ENCODE results near the gene ERBB4. TPM values are rescaled to one million over a fixed set of nuclear protein-coding genes. Genes with fewer than 3 reads are reported as not detected.

Gene ERBB4
- total RNA-seq, 1 experiment from 2014 or later: 0.04 TPM

DNA sequence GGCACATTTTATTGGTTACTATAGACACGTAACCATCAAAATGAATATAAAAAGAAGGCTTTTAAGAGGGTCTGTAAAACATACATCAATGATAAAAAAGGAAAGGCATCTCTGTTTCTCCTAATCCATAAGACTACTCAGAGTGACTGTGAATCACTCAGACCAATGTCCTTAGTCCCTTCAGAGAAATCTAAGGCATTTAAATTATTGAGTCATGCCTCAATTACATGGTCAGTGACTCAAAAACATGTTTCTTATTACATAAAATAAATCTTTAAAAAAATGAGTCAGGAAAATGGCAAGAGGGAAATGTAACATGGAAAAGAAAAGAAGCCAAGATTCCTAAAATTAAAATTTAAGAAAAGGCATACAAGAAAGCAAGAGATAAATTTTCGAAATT is 146.6 kb downstream of the ERBB4 start:
- WGBS (ENCODE audit: extremely low coverage, insufficient read length, low lambda C conversion rate): no CpG with 5 or more reads among the region's 2 CpGs
- no peak overlapping the region for H3K4me3 Mint-ChIP-seq

More for the DNA sequence above, 146.6 kb downstream of the ERBB4 start:
- no peaks in the 10 kb centered on the region for H3K79me1 ChIP-seq (ENCODE audit: insufficient read depth, low read depth, low read length, poor library complexity, severe bottlenecking)
- H3K23me2 ChIP-seq (ENCODE audit: insufficient read length, low read depth, low read length, poor library complexity, severe bottlenecking): no peaks in the 10 kb centered on the region
- no peak overlapping the region for H2BK12ac ChIP-seq (ENCODE audit: insufficient read length, low read depth, low read length)
- Mint-ChIP-seq H3K36me3 (ENCODE audit: insufficient read depth in 1 of 3, low read depth in 3 of 3) (no peaks in the 10 kb centered on the region), H3K4me1 (no peaks in the 10 kb centered on the region), H3K27me3 (ENCODE audit: low read depth) (no peaks in the 10 kb centered on the region), H3K27ac (no peak overlapping the region), H3K9me3 (no peaks in the 10 kb centered on the region)
- H3K9ac ChIP-seq (ENCODE audit: extremely low read depth, insufficient read length, low read length): no peak overlapping the region
- H3K4me2 ChIP-seq (ENCODE audit: insufficient read depth, insufficient read length, low read length): no peak overlapping the region
- no peak overlapping the region for H2BK5ac ChIP-seq (ENCODE audit: insufficient read length, low read length)
- no peaks in the 10 kb centered on the region for H3K79me2 ChIP-seq (ENCODE audit: insufficient read depth, low read length)
- H4K91ac ChIP-seq (ENCODE audit: insufficient read length, low read depth, low read length): no peak overlapping the region
- H2AK5ac ChIP-seq (ENCODE audit: insufficient read length, low read length): no peak overlapping the region
- no peak for DNase-seq
- H2BK120ac ChIP-seq (ENCODE audit: low read depth, low read length, poor library complexity, severe bottlenecking): no peak overlapping the region
- H2AFZ ChIP-seq (ENCODE audit: low read length): no peak overlapping the region
- H3K18ac ChIP-seq (ENCODE audit: insufficient read length, low read depth, low read length): no peak overlapping the region
- H2BK20ac ChIP-seq (ENCODE audit: low read depth, low read length, poor library complexity, severe bottlenecking): no peak overlapping the region
- H3K4ac ChIP-seq (ENCODE audit: low read depth, low read length): no peak overlapping the region
- H3T11ph ChIP-seq (ENCODE audit: low read length): no peak overlapping the region
- no peak overlapping the region for H3K56ac ChIP-seq (ENCODE audit: insufficient read length, low read depth, low read length)
- no peak overlapping the region for H4K8ac ChIP-seq (replicated peaks; ENCODE audit: insufficient read length, low read depth, low read length)
- no peak overlapping the region for H3K27ac ChIP-seq (ENCODE audit: insufficient read length, low read depth, low read length)
- H3K4me1 ChIP-seq (ENCODE audit: insufficient read depth, low read length): no peaks in the 10 kb centered on the region
- H3K23ac ChIP-seq (ENCODE audit: insufficient read length, low read depth, low read length): no peak overlapping the region
- H4K5ac ChIP-seq (ENCODE audit: insufficient read length, low read depth, low read length): no peak overlapping the region
- H3K27me3 ChIP-seq (ENCODE audit: insufficient read depth, low read length): no peaks in the 10 kb centered on the region
- H2BK15ac ChIP-seq (ENCODE audit: low read depth, low read length): no peak overlapping the region
- H4K20me1 ChIP-seq (ENCODE audit: control insufficient read depth, insufficient read depth, insufficient read length): no peaks in the 10 kb centered on the region
- no peak overlapping the region for H3K14ac ChIP-seq (ENCODE audit: insufficient read depth, low read length)
- TF ChIP-seq, protein P1, sequence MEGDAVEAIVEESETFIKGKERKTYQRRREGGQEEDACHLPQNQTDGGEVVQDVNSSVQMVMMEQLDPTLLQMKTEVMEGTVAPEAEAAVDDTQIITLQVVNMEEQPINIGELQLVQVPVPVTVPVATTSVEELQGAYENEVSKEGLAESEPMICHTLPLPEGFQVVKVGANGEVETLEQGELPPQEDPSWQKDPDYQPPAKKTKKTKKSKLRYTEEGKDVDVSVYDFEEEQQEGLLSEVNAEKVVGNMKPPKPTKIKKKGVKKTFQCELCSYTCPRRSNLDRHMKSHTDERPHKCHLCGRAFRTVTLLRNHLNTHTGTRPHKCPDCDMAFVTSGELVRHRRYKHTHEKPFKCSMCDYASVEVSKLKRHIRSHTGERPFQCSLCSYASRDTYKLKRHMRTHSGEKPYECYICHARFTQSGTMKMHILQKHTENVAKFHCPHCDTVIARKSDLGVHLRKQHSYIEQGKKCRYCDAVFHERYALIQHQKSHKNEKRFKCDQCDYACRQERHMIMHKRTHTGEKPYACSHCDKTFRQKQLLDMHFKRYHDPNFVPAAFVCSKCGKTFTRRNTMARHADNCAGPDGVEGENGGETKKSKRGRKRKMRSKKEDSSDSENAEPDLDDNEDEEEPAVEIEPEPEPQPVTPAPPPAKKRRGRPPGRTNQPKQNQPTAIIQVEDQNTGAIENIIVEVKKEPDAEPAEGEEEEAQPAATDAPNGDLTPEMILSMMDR (conservative IDR thresholded peaks at IDR 0.05): no peak
- no peaks in the 10 kb centered on the region for H3K9me3 ChIP-seq (ENCODE audit: control insufficient read depth, low read depth, low read length)

Data from H9 (cell line).